Measurements from ENCODE around the gene PLA2G4E.

Gene PLA2G4E

DNA sequence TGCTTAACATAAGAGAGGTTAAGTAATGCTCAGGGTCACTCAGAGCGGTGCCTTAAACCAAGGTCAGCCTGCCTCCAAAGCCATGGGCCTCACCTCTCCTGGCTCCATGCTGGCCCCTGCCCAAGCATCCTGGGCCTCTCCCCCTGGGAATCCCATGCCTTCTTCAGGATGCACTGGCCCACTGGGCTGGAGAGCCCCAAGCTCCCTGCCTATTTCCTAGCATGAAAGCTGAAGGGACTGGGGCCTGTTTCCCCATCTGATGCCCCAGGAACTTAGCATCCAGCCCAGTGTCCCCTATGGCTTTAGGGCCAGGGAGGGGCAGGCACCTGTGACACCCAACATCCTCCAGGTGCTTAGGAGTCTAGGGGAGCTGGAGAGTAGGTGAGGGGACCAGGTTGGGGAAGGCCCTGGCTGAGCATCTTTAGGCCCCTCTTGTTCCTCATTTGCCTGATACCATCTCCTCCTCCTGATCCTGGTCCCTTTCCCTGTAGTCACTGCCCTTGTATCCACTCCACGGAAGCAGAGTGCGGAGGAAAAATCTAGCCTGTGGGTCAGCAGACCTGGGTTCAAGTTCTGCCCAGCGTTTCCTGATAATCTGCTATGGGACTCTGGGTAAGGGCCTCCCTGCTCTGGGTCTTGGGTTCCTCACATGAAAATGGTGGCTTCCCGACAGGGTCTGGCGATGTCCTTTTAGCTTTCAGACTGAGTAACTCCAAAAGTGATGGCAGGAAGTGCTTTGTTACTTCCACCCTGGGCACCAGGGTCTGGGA lies 77.1 kb downstream of the PLA2G4E start:
- intact Hi-C loops (cut with DNase I; ENCODE audit: low total_unique reads), result no loop called here
- H3K27ac ChIP-seq, result peak overlapping the region; percentile 63 to 64

DNA sequence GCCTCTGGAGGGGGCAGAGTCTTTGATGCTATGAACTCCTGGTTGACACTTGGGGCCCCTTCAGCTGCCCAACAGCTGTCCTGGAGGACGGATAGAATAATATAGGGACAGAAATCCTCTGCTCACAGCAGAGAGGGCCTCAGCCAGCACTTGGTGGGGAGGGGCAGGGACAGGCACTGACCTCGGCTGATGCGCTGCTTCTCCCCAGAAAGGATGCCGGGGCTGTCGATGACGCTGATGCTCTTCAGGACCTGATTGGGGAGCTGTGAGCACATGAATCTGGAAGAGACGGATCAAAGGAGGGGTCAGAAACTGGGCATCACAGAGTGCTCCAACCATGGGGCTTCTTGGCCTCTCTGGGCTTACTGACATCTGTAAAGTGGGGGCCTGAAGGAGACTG lies 78.0 kb downstream of the PLA2G4E start:
- Histone ChIP-seq H3K27me3 (no peaks in the 10 kb centered on the region), H3K27ac (peak overlapping the region in 1 of 2 donors; percentile 63), H3K4me3 (no peak overlapping the region), H3K4me1 (peaks cover 0 to 40% (median 27%) of the 10 kb centered on the region in 4 donors), H3K36me3 (peaks cover 0 to 24% (median 13%) of the 10 kb centered on the region in 3 donors), H3K9me3 (no peaks in the 10 kb centered on the region)
- TF ChIP-seq, protein P1, sequence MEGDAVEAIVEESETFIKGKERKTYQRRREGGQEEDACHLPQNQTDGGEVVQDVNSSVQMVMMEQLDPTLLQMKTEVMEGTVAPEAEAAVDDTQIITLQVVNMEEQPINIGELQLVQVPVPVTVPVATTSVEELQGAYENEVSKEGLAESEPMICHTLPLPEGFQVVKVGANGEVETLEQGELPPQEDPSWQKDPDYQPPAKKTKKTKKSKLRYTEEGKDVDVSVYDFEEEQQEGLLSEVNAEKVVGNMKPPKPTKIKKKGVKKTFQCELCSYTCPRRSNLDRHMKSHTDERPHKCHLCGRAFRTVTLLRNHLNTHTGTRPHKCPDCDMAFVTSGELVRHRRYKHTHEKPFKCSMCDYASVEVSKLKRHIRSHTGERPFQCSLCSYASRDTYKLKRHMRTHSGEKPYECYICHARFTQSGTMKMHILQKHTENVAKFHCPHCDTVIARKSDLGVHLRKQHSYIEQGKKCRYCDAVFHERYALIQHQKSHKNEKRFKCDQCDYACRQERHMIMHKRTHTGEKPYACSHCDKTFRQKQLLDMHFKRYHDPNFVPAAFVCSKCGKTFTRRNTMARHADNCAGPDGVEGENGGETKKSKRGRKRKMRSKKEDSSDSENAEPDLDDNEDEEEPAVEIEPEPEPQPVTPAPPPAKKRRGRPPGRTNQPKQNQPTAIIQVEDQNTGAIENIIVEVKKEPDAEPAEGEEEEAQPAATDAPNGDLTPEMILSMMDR (IDR thresholded peaks at IDR 0.05), result no peak
- intact Hi-C loops (cut with DNase I; ENCODE audit: low total_unique reads), result no loop called here
- DNase-seq, result no peak

More for the DNA sequence above, 77.1 kb downstream of the PLA2G4E start:
- TF ChIP-seq, protein P1 (IDR thresholded peaks at IDR 0.05), result no peak
- no peak for DNase-seq
- Histone ChIP-seq H3K4me3 (peak overlapping the region in 1 of 2 donors; percentile 13), H3K36me3 (peaks cover 0 to 24% (median 13%) of the 10 kb centered on the region in 3 donors), H3K9me3 (no peaks in the 10 kb centered on the region), H3K27me3 (no peaks in the 10 kb centered on the region), H3K4me1 (peaks cover 0 to 48% (median 33%) of the 10 kb centered on the region in 4 donors)

DNA sequence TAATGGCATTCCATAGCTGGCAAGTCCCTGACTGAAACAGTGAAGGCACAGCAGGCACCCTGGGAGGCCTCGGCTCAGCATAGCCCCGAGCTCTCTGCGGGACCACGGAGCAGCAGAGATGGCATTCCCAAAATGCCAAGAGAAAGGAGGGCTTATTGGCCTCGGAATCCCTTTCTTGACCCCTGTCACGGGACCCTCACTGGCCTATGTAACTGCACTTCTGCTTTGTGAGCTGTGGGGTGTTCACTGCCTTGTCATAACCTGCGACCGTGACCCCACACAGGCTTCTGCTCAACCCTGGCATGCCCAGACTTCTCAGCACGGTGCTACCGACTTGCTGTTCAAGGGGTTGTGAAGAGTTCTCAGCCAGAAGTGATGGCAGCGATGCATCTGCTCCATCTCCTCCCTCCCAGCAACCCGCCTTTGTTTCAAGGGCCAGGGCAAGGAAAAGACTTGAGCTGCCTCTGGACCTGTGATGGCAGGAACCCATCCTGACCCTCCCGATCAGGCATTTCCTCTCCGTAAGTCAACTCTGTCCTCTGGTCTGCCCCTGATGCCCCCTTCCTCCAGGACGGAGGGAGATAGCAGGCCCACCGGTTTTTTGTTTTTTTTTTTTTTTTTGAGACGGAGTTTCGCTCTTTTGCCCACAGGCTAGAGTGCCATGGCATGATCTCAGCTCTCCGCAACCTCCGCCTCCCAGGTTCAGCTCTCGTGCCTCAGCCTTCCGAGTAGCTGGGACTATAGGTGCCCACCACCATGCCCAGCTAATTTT lies 79.0 kb downstream of the PLA2G4E start:
- H3K27ac ChIP-seq, result no peak overlapping the region
- TF ChIP-seq, protein P1 (IDR thresholded peaks at IDR 0.05), result no peak
- H3K27me3 ChIP-seq, result no peaks in the 10 kb centered on the region
- H3K4me3 ChIP-seq, result no peak overlapping the region
- peaks cover 0 to 32% (median 23%) of the 10 kb centered on the region in 4 donors for H3K4me1 ChIP-seq
- intact Hi-C loops (cut with DNase I; ENCODE audit: low total_unique reads), result no loop called here
- H3K36me3 ChIP-seq, result peaks cover 0 to 31% (median 13%) of the 10 kb centered on the region in 3 donors
- H3K9me3 ChIP-seq, result no peaks in the 10 kb centered on the region
- DNase-seq, result no peak

DNA sequence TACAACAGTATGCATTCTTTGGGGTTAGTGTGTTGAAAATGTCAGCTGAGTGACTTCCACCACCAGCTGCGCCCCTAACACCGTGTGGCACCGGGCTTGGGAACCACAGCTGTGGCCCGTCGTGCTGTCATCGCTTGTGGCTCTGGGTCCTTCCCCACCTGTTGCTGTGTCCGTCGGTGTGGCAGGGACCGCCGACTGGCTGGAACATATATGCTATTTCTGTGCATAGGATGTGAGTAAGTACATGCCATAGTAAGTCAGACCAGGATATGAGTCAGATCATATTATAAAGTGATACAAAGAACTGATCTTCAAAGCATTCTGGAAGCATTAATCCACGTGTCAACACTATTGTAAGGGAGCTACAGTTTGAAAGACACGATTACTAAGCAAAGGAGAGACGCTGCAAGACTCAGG lies 80.4 kb downstream of the PLA2G4E start:
- Histone ChIP-seq H3K4me1 (peaks cover 0 to 23% (median 18%) of the 10 kb centered on the region in 4 donors), H3K4me3 (no peak overlapping the region), H3K9me3 (no peaks in the 10 kb centered on the region), H3K27me3 (no peaks in the 10 kb centered on the region), H3K27ac (no peak overlapping the region), H3K36me3 (peaks cover 0 to 31% (median 13%) of the 10 kb centered on the region in 3 donors)
- TF ChIP-seq, protein P1 (IDR thresholded peaks at IDR 0.05), result no peak
- no peak for DNase-seq
- intact Hi-C loops (cut with DNase I; ENCODE audit: low total_unique reads), result no loop called here

DNA sequence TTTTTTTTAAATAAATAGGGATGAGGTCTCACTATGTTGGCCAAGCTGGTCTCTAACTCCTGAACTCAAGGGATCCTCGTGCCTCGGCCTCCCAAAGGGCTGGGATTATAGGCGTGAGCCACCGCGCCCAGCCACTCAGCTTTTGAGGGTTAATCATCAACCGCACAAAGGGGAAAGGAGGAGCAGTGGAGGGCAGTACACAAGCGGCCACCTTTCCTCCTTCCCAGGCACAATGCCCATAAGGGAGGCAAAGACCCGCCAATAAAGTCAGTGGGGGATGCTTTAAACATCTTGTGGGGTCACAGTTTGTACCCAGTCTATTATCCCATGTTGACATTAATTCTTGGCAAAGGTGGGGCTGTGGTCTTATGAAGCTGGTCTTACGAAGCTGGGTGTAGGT lies 80.9 kb downstream of the PLA2G4E start:
- H3K36me3 ChIP-seq, result peaks cover 0 to 31% (median 13%) of the 10 kb centered on the region in 3 donors
- H3K4me1 ChIP-seq, result peaks cover 0 to 21% (median 18%) of the 10 kb centered on the region in 4 donors
- no peak overlapping the region for H3K27ac ChIP-seq
- no peaks in the 10 kb centered on the region for H3K9me3 ChIP-seq
- no peaks in the 10 kb centered on the region for H3K27me3 ChIP-seq
- TF ChIP-seq, protein P1 (IDR thresholded peaks at IDR 0.05), result no peak
- intact Hi-C loops (cut with DNase I; ENCODE audit: low total_unique reads), result no loop called here
- no peak for DNase-seq
- no peak overlapping the region for H3K4me3 ChIP-seq
